Ishikawa (cell line): ENCODE measurements around the gene PLCD1.
A peak's percentile ranks its signal among the peaks of the same experiment; 100 is the strongest.

Experiments
- CEBPB ChIP-seq: IDR thresholded peaks from 2 replicates; pipeline ENCODE4 v1.6.1; 2012
- CREB1 ChIP-seq: IDR thresholded peaks from 2 replicates; pipeline ENCODE4 v1.6.1; 2012; ENCODE audit warnings: low read depth
- EGR1 ChIP-seq: IDR thresholded peaks from 2 replicates; pipeline ENCODE4 v1.6.1; 2012
- EP300 ChIP-seq: IDR thresholded peaks from 2 replicates; pipeline ENCODE4 v1.6.1; 2012; ENCODE audit warnings: borderline replicate concordance
- FOXM1 ChIP-seq: IDR thresholded peaks from 2 replicates; pipeline ENCODE4 v1.6.1; 2012; ENCODE audit warnings: low read depth, borderline replicate concordance
- NFIC ChIP-seq: IDR thresholded peaks from 2 replicates; pipeline ENCODE4 v1.6.1; 2012
- RAD21 ChIP-seq: IDR thresholded peaks from 2 replicates; pipeline ENCODE4 v1.6.1; 2012; ENCODE audit warnings: low read depth
- TAF1 ChIP-seq: IDR thresholded peaks from 2 replicates; pipeline ENCODE4 v1.6.1; 2012; ENCODE audit warnings: low read depth, mild to moderate bottlenecking
- TCF12 ChIP-seq: IDR thresholded peaks from 2 replicates; pipeline ENCODE4 v1.6.1; 2012; ENCODE audit warnings: low read depth
- TEAD4 ChIP-seq: IDR thresholded peaks from 2 replicates; pipeline ENCODE4 v1.6.1; 2012
- YY1 ChIP-seq: IDR thresholded peaks from 2 replicates; pipeline ENCODE4 v1.6.1; 2012; ENCODE audit warnings: low read depth
- ZBTB7A ChIP-seq: IDR thresholded peaks from 2 replicates; pipeline ENCODE4 v1.6.1; 2012; ENCODE audit warnings: low read depth
- TF ChIP-seq, protein P1 (sequence below): IDR thresholded peaks from 2 replicates; pipeline ENCODE4 v1.6.1; 2012; ENCODE audit warnings: low read depth, mild to moderate bottlenecking
- TF ChIP-seq, protein P2 (sequence below): IDR thresholded peaks from 2 replicates; pipeline ENCODE4 v1.6.1; 2012
- TF ChIP-seq, protein P3 (sequence below): IDR thresholded peaks from 2 replicates; pipeline ENCODE4 v1.6.1; 2012

Gene PLCD1

DNA sequence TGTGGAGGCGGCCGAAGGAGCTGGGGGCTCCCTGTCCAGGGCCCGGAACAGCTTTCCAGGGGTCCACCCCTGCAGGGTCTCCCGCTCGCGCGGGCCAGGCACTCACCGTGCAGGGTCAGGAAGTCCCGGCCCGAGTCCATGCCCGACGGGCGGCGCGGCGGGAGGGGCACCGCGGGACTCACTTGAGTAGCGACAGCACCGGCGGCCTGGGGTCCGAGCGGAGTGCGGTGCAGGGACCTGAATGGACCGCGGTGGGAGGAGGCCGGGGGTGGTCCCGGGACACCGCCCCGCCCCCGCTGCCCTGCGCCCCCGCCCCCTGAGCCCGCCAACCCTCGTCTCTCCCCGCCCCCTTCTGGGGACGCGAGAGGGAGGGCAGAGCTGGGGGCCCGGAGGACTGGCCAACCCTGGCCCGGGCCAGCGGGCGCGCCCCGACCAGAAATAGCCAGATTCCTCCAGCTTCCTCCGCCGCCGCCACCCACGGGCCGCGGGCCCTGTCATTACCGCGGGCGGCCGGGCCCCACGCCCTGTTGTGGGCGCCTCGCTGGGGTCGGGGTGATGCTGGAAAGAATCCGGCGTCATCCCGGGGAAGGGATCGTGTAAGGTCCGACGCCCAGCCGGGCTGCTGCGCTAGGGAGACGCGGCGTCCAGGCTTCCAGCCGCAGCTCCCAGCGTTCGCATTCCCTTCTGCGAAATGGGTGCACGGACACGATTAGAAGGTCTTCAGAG lies at the start of gene PLCD1:
PLCD1 (minus strand) TSS at position 243 of the 726 bp plus-strand sequence; CDS start at position 140, 103 bp downstream.
- TF ChIP-seq RAD21 (no peak), EGR1 (0 out of 2 replicates have a peak, but pooled peaks have one; percentile 60), CREB1 (no peak), NFIC (no peak), EP300 (no peak), CEBPB (no peak), FOXM1 (no peak), ZBTB7A (no peak; the same call in 1 of the 2 replicates), TAF1 (peak; percentile 57; the same call in 1 of the 2 replicates), YY1 (0 out of 2 replicates have a peak, but pooled peaks have one; percentile 21), TCF12 (no peak), TEAD4 (peak; percentile 25; the same call in 1 of the 2 replicates)
- TF ChIP-seq, protein P1, sequence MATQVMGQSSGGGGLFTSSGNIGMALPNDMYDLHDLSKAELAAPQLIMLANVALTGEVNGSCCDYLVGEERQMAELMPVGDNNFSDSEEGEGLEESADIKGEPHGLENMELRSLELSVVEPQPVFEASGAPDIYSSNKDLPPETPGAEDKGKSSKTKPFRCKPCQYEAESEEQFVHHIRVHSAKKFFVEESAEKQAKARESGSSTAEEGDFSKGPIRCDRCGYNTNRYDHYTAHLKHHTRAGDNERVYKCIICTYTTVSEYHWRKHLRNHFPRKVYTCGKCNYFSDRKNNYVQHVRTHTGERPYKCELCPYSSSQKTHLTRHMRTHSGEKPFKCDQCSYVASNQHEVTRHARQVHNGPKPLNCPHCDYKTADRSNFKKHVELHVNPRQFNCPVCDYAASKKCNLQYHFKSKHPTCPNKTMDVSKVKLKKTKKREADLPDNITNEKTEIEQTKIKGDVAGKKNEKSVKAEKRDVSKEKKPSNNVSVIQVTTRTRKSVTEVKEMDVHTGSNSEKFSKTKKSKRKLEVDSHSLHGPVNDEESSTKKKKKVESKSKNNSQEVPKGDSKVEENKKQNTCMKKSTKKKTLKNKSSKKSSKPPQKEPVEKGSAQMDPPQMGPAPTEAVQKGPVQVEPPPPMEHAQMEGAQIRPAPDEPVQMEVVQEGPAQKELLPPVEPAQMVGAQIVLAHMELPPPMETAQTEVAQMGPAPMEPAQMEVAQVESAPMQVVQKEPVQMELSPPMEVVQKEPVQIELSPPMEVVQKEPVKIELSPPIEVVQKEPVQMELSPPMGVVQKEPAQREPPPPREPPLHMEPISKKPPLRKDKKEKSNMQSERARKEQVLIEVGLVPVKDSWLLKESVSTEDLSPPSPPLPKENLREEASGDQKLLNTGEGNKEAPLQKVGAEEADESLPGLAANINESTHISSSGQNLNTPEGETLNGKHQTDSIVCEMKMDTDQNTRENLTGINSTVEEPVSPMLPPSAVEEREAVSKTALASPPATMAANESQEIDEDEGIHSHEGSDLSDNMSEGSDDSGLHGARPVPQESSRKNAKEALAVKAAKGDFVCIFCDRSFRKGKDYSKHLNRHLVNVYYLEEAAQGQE: no peak
- TF ChIP-seq, protein P2, sequence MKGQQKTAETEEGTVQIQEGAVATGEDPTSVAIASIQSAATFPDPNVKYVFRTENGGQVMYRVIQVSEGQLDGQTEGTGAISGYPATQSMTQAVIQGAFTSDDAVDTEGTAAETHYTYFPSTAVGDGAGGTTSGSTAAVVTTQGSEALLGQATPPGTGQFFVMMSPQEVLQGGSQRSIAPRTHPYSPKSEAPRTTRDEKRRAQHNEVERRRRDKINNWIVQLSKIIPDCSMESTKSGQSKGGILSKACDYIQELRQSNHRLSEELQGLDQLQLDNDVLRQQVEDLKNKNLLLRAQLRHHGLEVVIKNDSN: no peak
- TF ChIP-seq, protein P3, sequence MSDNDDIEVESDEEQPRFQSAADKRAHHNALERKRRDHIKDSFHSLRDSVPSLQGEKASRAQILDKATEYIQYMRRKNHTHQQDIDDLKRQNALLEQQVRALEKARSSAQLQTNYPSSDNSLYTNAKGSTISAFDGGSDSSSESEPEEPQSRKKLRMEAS: 0 out of 2 replicates have a peak, but pooled peaks have one; percentile 10

DNA sequence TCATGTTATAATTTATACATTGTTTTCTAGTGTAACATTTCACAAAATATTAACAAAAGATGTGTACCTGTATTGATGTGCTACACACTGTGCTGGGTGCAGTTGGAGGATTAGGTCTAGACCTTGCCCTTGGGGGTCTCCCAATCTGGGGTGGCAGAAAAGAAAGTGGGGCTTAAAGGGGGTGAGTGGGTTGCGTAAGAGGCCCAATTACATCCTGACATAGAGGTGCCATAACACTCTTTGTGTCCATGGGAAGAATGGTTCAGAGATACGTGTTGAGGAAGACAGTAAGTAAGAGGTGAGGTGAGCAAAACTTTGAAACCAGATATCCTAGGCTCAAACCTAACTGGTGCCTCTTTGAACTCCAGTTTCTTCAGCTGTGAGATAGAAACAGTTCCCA lies 40.6 kb upstream of the PLCD1 start:
- TF ChIP-seq FOXM1 (no peak), NFIC (no peak), ZBTB7A (no peak), TCF12 (no peak), TEAD4 (no peak), CEBPB (no peak)
- TF ChIP-seq, protein P3: no peak

GRCh38 chr3:38067508-38068233 lies 38.2 kb upstream of the PLCD1 start:
- TF ChIP-seq, protein P2: no peak
- TF ChIP-seq CREB1: no peak

DNA sequence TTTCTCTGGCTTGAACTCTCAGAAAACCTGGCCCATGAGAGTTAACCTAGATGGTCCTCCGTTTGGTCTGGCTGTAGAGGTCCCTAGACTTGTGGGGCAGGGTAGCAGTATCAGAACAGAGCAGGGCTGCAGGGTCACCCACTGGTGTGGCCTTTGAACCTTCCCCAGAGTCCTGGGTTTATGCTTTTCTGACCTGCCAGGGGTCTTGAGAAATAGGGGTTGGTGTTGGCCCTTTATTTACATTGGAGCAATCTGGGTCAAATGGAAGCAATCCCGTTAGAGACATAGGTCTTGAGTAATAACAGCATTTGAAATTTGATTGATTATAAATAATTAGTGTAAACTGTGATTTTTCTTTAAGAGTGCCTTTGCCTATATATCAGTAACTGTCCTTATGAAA lies 33.4 kb upstream of the PLCD1 start:
- TF ChIP-seq TCF12: no peak

DNA sequence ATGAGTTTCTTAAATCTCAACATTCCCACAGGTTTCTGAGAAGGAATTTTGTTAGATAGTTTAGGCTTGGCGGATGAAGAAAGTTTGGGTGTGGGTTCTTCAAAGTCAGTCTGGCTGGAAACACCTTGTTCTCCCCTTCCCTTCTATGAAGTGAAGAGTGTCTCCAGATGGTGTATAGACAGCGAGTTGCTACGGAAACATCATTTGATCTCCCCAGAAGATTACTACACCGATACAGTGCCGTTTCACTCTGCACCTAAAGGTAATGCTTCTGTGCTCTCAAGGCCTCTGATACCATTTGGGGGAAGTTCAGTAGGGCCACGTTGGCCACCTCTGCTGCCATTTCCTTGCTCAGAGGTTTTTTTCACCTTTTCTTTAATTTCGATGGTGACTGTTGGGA lies 30.1 kb upstream of the PLCD1 start:
- no peak for TF ChIP-seq EP300
- TF ChIP-seq, protein P1: no peak
- no peak for TF ChIP-seq EGR1
- no peak for TF ChIP-seq TEAD4
- TF ChIP-seq, protein P3: no peak
- TF ChIP-seq YY1: no peak

DNA sequence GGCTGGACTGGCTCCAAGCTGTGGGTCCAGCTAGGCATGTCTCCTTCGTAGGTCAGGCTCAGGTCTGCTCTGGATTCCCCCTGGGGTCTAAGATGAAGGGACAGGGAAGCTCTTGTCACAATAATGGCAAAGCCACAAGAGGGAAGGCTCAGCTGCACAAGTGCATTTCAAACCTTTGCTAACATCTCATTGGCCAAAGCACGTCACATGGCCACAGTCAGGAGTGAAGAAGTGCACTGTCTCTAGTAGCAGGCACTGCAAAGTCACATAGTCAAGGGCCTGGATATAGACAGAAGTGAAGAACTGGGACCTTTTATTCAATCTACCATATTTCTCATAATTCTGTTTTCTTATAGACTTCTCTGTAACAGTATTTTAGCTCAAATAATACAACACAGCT lies 29.7 kb upstream of the PLCD1 start:
- TF ChIP-seq, protein P2: peak; percentile 88
- TF ChIP-seq, protein P3: no peak
- TF ChIP-seq TCF12: no peak
- TF ChIP-seq, protein P1: no peak
- no peak for TF ChIP-seq TEAD4
- no peak for TF ChIP-seq EP300
- TF ChIP-seq YY1: no peak
- TF ChIP-seq CREB1: no peak
- no peak for TF ChIP-seq TAF1
